ENCODE measurements around the gene RNF222. TPM values are rescaled to one million over a fixed set of nuclear protein-coding genes. Genes with fewer than 3 reads are reported as not detected.

RNF222 gene
- total RNA-seq, 4 donors from 2014 or later = 0.15 to 0.23 TPM; not detected in 2

DNA sequence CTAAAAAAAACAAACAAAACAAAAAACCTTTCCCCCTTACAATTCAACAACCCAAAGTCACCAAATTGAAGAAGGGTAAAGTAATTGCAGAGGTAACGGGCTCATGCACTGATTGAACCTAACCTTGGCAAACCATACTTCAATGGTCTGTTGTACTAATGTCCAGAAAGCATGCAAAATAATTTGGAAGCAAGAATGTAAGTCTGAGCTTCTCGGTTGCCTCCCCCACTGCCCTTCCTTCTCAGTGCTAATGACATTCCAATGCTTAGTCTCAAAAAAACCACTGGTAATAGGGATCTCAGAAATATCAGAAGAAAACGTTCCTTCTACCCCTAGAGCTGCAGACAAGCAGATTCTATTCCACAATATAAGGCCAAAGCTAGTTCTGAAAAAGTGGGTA lies 36.9 kb downstream of the RNF222 start:
- peak overlapping the region in 2 of 4 donors; percentile 15 to 23 for H3K27ac ChIP-seq
- TF ChIP-seq POLR2AphosphoS5 (IDR thresholded peaks at IDR 0.05) (no peak), EP300 (IDR thresholded peaks at IDR 0.05) (no peak), POLR2A (IDR thresholded peaks at IDR 0.05) (no peak)
- TF ChIP-seq, protein P1, sequence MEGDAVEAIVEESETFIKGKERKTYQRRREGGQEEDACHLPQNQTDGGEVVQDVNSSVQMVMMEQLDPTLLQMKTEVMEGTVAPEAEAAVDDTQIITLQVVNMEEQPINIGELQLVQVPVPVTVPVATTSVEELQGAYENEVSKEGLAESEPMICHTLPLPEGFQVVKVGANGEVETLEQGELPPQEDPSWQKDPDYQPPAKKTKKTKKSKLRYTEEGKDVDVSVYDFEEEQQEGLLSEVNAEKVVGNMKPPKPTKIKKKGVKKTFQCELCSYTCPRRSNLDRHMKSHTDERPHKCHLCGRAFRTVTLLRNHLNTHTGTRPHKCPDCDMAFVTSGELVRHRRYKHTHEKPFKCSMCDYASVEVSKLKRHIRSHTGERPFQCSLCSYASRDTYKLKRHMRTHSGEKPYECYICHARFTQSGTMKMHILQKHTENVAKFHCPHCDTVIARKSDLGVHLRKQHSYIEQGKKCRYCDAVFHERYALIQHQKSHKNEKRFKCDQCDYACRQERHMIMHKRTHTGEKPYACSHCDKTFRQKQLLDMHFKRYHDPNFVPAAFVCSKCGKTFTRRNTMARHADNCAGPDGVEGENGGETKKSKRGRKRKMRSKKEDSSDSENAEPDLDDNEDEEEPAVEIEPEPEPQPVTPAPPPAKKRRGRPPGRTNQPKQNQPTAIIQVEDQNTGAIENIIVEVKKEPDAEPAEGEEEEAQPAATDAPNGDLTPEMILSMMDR (IDR thresholded peaks at IDR 0.05) = no peak
- no peaks in the 10 kb centered on the region for H3K9me3 ChIP-seq
- peaks cover 0 to 11% (median 0%) of the 10 kb centered on the region in 3 donors for H3K4me1 ChIP-seq
- peaks cover 0 to 17% of the 10 kb centered on the region in 2 donors for H3K36me3 ChIP-seq
- no peaks in the 10 kb centered on the region for H3K27me3 ChIP-seq
- no peak for ATAC-seq
- 44 to 64% methylated on average over 3 of the region's 3 CpGs for WGBS, 2 donors (ENCODE audit: low coverage in 1 of 2)
- H3K4me3 ChIP-seq = no peak overlapping the region

DNA sequence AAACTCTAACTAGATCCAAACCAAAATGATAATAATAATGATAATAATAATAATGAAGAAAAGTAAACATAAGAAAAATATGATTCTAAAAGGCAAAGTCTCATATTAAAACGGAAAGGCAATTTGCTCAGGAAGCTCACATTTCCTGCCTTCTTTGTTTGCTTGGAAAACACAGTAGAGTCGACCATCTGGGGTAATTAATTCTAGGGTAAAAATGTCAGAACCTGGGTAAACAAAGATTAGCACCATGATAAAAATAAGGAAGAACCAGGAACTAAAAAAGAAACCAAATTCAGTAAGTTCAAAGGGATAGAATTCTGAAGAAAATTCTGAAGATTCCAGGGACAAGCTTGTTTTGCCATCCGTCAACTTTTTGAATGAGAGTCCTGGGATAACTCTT lies 37.4 kb downstream of the RNF222 start:
- H3K27ac ChIP-seq = peak overlapping the region in 2 of 4 donors; percentile 23 to 50
- H3K27me3 ChIP-seq = no peaks in the 10 kb centered on the region
- 36 to 50% methylated on average over 3 of the region's 3 CpGs for WGBS, 2 donors (ENCODE audit: low coverage in 1 of 2)
- no peak for ATAC-seq
- no peak overlapping the region for H3K4me3 ChIP-seq
- TF ChIP-seq POLR2AphosphoS5 (IDR thresholded peaks at IDR 0.05) (no peak), POLR2A (IDR thresholded peaks at IDR 0.05) (no peak), EP300 (IDR thresholded peaks at IDR 0.05) (no peak)
- TF ChIP-seq, protein P1 (IDR thresholded peaks at IDR 0.05) = no peak
- peaks cover 0 to 11% (median 0%) of the 10 kb centered on the region in 3 donors for H3K4me1 ChIP-seq
- no peaks in the 10 kb centered on the region for H3K9me3 ChIP-seq
- peaks cover 0 to 12% of the 10 kb centered on the region in 2 donors for H3K36me3 ChIP-seq

DNA sequence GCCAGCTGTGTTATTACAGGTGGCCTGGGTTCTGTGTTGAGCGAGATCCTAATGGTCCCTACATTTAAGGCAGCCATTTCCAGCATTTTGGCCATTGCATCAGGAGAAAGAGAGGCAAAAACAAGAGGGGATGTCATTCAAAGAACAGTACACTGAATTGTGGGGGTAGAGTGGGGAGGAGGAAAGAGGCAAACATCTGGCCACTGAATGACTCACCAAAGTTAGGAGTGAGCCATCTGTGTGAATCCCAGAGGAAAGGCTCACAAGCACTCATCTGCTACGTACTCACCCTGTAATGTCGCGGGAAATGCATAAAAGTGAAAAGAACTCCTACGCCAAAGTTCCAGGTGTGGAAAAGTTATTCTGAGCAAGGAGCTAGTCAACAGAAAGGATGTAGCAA lies 37.9 kb downstream of the RNF222 start:
- peak overlapping the region in 3 of 4 donors; percentile 50 to 52 (median 51) for H3K27ac ChIP-seq
- peaks cover 0 to 7% of the 10 kb centered on the region in 2 donors for H3K36me3 ChIP-seq
- WGBS, 2 donors (ENCODE audit: low coverage in 1 of 2) = 53 to 56% methylated on average over 4 to 5 of the region's 5 CpGs
- TF ChIP-seq EP300 (IDR thresholded peaks at IDR 0.05) (no peak), POLR2AphosphoS5 (IDR thresholded peaks at IDR 0.05) (peak; percentile 10), POLR2A (IDR thresholded peaks at IDR 0.05) (no peak)
- TF ChIP-seq, protein P1 (IDR thresholded peaks at IDR 0.05) = no peak
- peaks cover 0 to 11% (median 0%) of the 10 kb centered on the region in 3 donors for H3K4me1 ChIP-seq
- ATAC-seq = peak; percentile 79
- no peaks in the 10 kb centered on the region for H3K27me3 ChIP-seq
- H3K4me3 ChIP-seq = no peak overlapping the region
- no peaks in the 10 kb centered on the region for H3K9me3 ChIP-seq

DNA sequence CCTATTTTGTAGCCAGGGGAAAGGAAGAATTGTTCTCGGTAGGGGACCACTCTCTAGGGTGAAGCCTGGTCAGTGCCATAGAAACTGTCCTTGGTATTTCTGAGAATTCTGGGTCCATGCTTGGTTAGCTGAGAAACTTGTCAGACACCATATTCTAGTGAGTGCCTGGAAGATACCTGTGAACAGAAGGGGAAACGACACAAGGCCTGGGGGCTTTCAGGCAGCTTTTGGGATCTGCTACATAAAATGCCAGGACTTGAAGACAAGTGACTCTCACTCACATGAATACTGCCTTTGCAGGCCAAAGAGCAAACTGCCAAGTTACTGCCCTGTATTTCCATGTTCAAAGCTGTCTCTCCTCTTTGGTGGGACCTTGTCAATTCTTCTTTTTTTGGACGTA lies 39.7 kb downstream of the RNF222 start:
- Histone ChIP-seq H3K4me3 (no peak overlapping the region), H3K36me3 (no peaks in the 10 kb centered on the region), H3K4me1 (peaks cover 0 to 11% (median 0%) of the 10 kb centered on the region in 3 donors), H3K9me3 (no peaks in the 10 kb centered on the region), H3K27me3 (no peaks in the 10 kb centered on the region), H3K27ac (no peak overlapping the region)
- ATAC-seq = no peak
- WGBS, 2 donors (ENCODE audit: low coverage in 1 of 2) = 88 to 96% methylated on average over 1 to 3 of the region's 3 CpGs
- TF ChIP-seq EP300 (IDR thresholded peaks at IDR 0.05) (no peak), POLR2AphosphoS5 (IDR thresholded peaks at IDR 0.05) (no peak), POLR2A (IDR thresholded peaks at IDR 0.05) (no peak)
- TF ChIP-seq, protein P1 (IDR thresholded peaks at IDR 0.05) = no peak

DNA sequence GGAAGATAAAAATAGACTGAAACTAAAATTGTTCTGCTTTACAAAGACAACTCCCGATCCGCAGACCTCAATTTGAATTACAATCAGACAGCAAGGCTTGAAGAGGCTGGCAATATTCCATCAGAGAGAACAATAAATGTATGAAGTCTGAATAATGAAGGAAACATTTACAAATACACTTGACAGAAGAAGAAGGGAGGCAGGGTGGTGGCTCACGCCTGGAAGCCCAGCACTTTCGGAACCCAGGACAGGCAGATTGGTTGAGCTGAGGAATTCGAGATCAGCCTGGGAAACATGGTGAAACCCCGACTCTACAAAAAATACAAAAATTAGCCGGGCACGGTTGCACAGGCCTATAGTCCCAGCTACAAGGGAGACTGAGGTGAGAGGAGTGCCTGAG lies 43.4 kb downstream of the RNF222 start:
- TF ChIP-seq EP300 (IDR thresholded peaks at IDR 0.05) (no peak), POLR2A (IDR thresholded peaks at IDR 0.05) (no peak), POLR2AphosphoS5 (IDR thresholded peaks at IDR 0.05) (no peak)
- TF ChIP-seq, protein P1 (IDR thresholded peaks at IDR 0.05) = no peak
- H3K36me3 ChIP-seq = no peaks in the 10 kb centered on the region
- no peaks in the 10 kb centered on the region for H3K27me3 ChIP-seq
- no peak overlapping the region for H3K4me3 ChIP-seq
- no peaks in the 10 kb centered on the region for H3K9me3 ChIP-seq
- no peak overlapping the region for H3K27ac ChIP-seq
- 53 to 65% methylated on average over 4 to 8 of the region's 8 CpGs for WGBS, 2 donors (ENCODE audit: low coverage in 1 of 2)
- ATAC-seq = no peak
- H3K4me1 ChIP-seq = peaks cover 0 to 4% (median 0%) of the 10 kb centered on the region in 3 donors
